ENCODE measurements around the gene MMP14.
"Not testable (repeated sequence)": the region's sequence is repeated elsewhere in the genome, so short reads cannot be mapped to it uniquely, and the experiment has no call there.

Gene MMP14

DNA sequence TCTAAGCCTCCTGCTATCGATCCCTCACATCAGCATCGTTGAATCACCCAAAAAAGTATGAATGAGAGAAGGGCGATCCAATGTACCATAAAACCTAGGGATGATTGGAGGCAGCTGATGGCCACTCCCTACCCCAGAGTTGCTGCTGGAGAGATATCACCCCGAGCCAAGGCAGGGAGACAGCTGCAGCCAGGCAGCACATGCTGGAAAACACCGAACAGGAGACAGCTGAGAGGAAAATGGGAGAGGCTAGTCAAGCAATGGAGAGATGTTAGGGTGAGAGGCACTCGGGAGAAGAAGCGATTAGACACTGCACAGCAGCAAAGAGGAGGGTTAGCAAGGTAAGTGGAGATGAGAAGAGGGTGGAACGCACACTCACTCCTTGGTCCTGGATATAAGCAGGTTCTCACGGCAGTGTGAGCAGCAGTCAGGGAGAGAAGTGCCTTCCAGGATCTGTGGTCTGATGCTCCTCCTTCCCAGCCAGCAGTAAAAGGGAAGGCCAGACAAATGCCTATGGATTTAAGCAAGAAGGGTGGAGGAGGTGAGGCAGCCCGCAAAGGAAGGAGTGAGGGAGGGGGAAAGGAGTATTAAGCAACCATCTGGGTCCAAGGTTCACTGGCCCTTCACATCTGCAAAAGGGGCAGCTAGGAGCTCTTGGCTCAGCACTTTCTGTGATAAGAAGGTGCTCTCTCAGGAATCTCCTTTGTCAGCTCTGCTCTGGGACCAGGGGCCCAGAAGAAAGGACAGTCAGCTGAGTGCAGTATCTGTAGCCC, 21.3 kb upstream of the MMP14 start, which contains the start of gene SLC7A7:
Gene SLC7A7, minus strand, starts transcription at position 495 of the 773 bp plus-strand sequence. CDS start 2,037 bp downstream, outside the sequence.
- DNase-seq (ENCODE audit: low read depth in 2 of 2) = no peak

GRCh38 chr14:22819151-22819988, 17.0 kb upstream of the MMP14 start:
- no peak for DNase-seq (ENCODE audit: low read depth in 2 of 2)

- DNase-seq (ENCODE audit: low read depth in 2 of 2) = no peak
Measured at GRCh38 chr14:22820731-22821130, 15.7 kb upstream of the MMP14 start.

DNA sequence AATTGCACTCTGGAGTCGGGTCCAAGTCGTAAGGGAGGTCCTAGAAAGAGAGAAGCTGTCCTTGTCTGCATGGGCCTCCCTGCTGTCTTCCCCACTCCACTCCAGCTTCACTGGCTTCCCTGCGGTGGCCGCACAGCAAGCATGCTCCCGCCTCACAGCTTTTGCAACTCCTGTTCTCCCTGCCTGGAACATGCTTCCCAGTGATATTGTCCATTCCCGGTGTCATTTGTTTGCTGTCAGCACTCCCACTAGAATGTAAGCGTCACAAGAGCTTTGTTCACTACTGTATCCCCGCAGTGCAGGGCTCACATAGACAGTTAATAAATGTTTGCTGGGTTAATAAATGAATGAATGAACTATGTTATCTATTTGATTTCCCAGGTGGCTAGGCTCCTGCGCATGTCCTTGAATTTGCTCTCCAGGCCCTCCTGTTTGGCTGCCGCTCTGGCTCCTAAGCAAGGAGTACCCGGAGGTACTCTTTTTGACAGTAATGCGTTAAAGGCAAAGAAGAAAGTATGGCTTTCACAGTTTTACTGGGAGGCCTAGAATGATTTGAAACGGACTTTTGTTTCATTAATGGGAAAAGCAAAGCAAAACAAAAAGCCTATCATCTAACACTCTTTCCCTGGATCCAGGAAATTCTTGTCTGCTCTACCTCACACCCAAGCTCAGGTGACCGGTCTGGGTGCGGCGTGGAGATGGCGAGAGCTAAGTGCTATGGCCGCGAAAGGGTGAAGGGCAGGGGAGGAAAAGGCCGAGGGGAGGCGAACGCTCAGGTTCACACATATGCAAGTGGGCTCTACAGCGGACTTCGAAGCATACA, 15.0 kb upstream of the MMP14 start:
- DNase-seq (ENCODE audit: low read depth in 2 of 2) = no peak

GRCh38 chr14:22822016-22822570, 14.3 kb upstream of the MMP14 start:
- DNase-seq (ENCODE audit: low read depth in 2 of 2) = no peak

GRCh38 chr14:22822571-22823098, 13.8 kb upstream of the MMP14 start:
- peak; percentile 15 to 42 for DNase-seq (ENCODE audit: low read depth in 2 of 2)

- DNase-seq (ENCODE audit: low read depth in 2 of 2) = no peak
Measured at GRCh38 chr14:22824711-22825359, 11.6 kb upstream of the MMP14 start.

DNA sequence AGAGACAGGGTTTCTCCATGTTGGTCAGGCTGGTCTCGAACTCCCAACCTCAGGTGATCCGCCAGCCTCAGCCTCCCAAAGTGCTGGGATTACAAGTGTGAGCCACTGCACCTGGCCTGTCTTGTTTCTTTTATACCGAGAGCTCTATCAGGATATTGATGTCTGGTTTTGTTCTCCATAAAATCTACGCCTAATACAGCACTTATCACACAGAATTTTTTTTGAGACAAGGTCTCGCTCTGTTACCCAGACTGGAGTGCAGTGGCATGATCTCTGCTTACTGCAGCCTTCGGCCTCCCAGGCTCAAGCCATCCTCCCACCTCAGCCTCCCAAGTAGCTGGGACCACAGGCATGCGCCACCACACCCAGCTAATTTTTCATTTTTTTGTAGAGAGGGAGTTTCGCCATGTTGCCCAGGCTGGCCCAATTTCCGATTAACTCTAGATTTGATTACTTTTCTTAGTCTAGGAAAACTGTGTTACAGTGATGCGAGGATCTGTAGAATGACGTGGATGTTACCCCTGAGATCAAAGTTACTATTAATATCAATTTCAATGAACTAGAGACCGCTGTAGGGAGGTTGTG, 7.2 kb upstream of the MMP14 start:
- not testable (repeated sequence) for DNase-seq (ENCODE audit: low read depth in 2 of 2)

- peak; percentile 67 to 75 for DNase-seq (ENCODE audit: low read depth in 2 of 2)
Measured at GRCh38 chr14:22829661-22830442, 6.5 kb upstream of the MMP14 start, which contains the start of gene MRPL52. Gene MRPL52 (plus strand): TSS chr14:22829887. CDS start chr14:22829913, 26 bp downstream.

DNA sequence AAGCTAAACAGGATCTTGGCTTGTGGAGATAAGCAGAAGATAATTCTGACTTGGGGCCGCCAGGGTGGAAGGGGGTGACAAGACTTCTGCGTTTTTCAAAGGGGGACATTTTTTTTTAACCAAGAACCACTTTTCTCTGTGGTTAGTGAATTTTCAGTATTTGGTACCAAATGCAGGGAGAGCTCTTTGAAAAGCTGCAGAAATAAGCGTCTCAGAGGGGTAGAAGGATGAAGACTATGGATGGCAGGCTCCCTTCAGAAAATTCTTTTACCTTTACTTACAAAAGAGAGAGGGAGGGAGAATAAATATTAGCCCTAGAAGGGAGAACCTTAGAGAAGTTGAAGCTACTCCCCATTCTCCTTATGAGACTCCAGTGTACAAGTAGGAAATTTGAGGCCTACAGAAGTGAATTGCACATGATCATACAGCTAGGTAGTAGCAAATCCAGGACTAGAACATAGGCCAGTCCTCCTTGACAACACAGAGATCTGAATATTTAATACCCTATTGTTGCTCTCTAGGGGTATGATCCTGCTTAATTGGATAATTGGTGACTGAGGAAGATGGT, 5.9 kb upstream of the MMP14 start:
- no peak for DNase-seq (ENCODE audit: low read depth in 2 of 2)

DNA sequence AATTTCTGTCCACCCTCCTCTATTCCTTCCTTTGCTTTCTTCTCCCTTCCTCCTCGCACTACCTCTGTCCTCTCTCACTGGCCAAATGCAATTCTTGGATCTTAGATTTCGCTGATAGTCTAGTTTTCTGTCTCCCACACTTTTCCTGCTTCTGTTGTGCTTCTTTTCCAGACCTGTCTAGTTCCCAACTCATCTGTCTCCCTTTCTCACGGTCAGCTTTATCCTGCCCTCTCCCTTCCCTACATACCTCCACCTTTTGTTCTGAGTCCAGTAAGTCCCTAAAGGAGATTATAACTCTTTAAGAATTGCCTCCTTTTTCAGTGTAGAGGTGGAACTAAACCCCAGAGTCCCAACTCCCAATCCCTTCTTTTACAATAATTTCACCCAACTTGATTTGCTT, 880 bp upstream of the MMP14 start:
- no peak for DNase-seq (ENCODE audit: low read depth in 2 of 2)

DNA sequence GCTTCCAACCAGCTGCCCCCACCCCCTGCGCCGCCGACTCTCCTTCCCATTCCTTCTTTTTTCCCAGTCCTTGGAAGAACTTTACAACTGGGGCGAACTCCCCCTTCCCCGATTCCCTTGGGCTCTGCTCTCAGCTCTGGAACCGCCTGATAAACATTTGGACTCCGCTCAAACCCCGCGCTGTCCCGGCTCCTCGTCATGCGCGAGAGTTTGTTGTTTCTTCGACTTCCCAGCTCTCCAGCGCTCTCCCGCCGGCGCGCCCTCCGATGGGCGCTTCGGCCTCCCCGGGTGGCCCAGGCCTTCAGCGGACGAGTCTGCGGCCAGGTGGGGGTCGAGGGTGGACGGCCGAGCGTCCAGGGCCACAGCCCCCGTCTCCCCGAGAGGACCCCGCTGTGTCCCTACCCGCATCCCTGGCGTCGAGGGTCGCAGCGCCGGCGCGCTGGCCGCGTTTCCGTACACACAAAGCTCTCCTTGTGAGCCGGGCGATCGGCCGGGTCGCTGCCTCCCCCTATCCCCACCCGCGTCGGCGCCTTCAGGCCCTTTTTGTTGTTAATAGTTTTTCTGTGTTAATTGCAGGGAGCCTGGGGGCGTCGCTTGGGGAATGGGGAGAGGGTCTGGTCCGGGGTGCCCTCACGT, 847 bp downstream of the MMP14 start:
- no peak for DNase-seq (ENCODE audit: low read depth in 2 of 2)

DNA sequence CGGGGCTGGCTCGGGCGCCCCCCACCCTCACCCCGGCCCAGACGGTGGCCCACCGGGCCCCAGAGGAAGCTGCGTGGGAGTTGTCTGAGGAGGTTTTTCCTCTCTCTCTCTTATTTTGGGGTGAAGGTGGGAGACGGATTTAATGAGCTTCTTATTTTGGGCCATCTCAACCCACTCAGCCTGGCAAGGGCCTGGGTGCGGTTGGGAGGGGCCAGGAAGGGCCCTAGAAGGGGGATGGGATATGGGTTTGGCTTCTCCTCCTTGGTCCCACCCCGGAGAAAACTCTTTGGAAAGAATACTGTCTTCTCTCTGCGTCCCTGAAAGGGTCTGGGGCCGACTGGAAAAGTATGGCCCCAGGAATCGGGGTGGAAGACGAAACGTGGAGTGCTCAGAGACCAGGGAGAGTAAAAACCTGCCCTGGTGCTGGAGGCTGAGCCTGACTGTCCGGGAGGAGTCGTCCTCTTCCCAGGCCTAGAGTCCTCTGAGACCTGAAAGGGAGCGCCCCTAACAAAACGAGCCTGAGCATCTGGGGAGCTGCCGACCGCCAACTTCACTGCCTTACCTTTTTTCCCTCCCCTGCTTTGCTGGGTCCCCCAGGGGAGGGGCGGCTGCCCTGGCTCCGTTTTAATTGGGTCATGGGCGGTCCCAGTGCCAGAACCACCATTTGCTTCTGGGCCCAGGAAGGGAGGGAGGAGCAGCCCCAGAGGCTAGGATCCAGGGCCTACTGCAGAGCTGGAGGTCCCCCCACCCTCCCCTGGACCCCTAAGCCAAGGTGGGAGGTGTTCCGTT, 1.6 kb downstream of the MMP14 start:
- no peak for DNase-seq (ENCODE audit: low read depth in 2 of 2)

GRCh38 chr14:22838631-22839041, 2.3 kb downstream of the MMP14 start:
- no peak for DNase-seq (ENCODE audit: low read depth in 2 of 2)

- no peak for DNase-seq (ENCODE audit: low read depth in 2 of 2)
Measured at GRCh38 chr14:22839159-22839779, 2.9 kb downstream of the MMP14 start.

DNA sequence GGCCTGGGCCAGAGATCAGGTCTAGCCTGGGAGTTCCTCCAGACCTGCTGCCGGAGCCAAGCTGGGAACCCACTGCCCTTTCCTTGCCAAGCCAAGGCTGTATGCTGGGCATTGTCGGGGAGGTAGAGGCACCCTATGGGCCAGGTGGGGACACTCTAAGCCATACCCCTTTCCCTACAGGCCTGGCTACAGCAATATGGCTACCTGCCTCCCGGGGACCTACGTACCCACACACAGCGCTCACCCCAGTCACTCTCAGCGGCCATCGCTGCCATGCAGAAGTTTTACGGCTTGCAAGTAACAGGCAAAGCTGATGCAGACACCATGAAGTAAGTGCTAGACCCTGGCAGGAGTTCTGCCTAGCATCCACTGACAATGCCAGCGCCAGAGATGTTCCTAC, 4.9 kb downstream of the MMP14 start:
- DNase-seq (ENCODE audit: low read depth in 2 of 2) = no peak

DNA sequence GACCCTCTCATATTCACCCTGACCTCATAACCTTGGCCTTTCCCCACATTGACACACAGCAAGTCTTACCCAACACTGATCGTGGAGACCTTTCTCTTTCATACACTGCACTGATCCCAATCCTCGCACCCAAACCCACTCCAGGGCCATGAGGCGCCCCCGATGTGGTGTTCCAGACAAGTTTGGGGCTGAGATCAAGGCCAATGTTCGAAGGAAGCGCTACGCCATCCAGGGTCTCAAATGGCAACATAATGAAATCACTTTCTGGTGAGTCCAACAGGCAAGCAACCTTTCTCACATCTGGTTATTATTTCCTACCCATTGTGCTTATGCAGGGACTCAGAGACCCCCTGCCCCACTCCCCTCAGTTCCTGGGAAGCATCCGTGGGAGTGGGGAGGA, 5.4 kb downstream of the MMP14 start:
- DNase-seq (ENCODE audit: low read depth in 2 of 2) = no peak

Data from stimulated activated CD4-positive, alpha-beta T cell treated with anti-CD3 and anti-CD28 coated beads, Interleukin-1b, Interleukin-23, amount 100 ng/mL, for 1 hour (primary cell).